ENCODE data around the gene DMRTA1. TPM values are rescaled to one million over a fixed set of nuclear protein-coding genes. Genes with fewer than 3 reads are reported as not detected.

Gene DMRTA1
- total and polyA plus RNA-seq, 4 donors, result 1.4 to 11.6 (median 4.5) TPM

DNA sequence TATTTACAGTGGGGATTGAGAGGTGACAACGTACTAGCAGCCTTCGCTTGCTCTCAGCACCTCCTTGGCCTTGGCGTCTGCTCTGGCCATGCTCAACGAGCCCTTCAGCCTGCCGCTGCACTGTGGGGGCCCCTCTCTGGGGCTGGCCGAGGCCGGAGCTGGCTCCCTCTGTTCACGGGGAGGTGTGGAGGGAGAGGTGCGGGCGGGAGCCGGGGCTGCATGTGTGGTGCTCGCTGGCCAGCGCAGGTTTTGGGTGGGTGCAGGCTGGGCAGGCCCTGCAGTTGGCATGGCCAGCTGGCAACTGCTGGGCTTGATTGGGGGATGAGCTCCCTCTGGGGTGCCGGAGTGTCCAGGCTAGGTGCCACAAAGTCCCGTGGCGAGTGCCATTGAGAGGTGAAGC lies 5.8 kb upstream of the DMRTA1 start:
- Histone ChIP-seq H3K27me3 (ENCODE audit: control insufficient read depth in 4 of 4, insufficient read depth in 4 of 4, low read length in 3 of 4) (no peaks in the 10 kb centered on the region), H3K4me3 (ENCODE audit: low read depth in 1 of 3, low read length in 3 of 3) (no peak overlapping the region), H3K4me1 (ENCODE audit: control insufficient read depth in 4 of 4, insufficient read depth in 4 of 4, low read length in 3 of 4) (peaks cover 0 to 14% (median 4%) of the 10 kb centered on the region in 4 donors), H3K9me3 (ENCODE audit: control insufficient read depth in 4 of 4, low read length in 3 of 4) (no peaks in the 10 kb centered on the region), H3K9ac (ENCODE audit: low read depth in 1 of 2, low read length in 2 of 2) (no peak overlapping the region), H3K36me3 (ENCODE audit: control insufficient read depth in 4 of 4, insufficient read depth in 3 of 4, low read depth in 1 of 4, low read length in 3 of 4) (no peaks in the 10 kb centered on the region), H3K27ac (ENCODE audit: low read depth in 1 of 2, low read length in 2 of 2) (no peak overlapping the region)
- TF ChIP-seq, protein P1, sequence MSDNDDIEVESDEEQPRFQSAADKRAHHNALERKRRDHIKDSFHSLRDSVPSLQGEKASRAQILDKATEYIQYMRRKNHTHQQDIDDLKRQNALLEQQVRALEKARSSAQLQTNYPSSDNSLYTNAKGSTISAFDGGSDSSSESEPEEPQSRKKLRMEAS (IDR thresholded peaks at IDR 0.05), result no peak
- no peak for TF ChIP-seq HNF4G (IDR thresholded peaks at IDR 0.05)
- TF ChIP-seq, protein P2, sequence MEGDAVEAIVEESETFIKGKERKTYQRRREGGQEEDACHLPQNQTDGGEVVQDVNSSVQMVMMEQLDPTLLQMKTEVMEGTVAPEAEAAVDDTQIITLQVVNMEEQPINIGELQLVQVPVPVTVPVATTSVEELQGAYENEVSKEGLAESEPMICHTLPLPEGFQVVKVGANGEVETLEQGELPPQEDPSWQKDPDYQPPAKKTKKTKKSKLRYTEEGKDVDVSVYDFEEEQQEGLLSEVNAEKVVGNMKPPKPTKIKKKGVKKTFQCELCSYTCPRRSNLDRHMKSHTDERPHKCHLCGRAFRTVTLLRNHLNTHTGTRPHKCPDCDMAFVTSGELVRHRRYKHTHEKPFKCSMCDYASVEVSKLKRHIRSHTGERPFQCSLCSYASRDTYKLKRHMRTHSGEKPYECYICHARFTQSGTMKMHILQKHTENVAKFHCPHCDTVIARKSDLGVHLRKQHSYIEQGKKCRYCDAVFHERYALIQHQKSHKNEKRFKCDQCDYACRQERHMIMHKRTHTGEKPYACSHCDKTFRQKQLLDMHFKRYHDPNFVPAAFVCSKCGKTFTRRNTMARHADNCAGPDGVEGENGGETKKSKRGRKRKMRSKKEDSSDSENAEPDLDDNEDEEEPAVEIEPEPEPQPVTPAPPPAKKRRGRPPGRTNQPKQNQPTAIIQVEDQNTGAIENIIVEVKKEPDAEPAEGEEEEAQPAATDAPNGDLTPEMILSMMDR (IDR thresholded peaks at IDR 0.05; ENCODE audit: low read depth, low read length, missing input control), result no peak
- 97% methylated on average over 16 of the region's 16 CpGs for WGBS
- DNase-seq (ENCODE audit: low spot score), result no peak

DNA sequence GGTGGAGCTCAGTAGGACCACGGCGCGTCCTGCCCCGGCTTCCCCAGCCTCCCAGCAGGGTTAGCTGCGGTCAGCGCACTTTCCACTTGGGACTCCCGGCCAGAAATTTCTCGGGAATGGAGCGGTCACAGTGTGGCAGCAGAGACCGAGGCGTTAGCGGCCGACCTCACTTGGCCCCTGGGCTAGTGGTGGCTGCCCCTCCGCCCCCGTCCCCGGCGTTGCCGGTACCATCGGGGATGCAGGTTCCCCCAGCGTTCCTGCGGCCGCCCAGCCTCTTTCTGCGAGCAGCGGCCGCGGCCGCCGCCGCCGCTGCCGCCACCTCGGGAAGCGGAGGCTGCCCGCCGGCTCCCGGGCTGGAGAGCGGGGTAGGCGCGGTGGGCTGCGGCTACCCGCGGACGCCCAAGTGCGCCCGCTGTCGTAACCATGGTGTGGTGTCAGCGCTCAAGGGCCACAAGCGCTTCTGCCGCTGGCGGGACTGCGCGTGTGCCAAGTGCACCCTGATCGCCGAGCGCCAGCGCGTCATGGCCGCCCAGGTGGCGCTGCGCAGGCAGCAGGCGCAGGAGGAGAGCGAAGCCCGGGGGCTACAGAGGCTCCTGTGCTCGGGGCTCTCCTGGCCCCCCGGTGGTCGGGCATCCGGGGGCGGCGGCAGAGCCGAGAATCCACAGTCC lies 460 bp downstream of the DMRTA1 start:
- DNase-seq (ENCODE audit: low spot score), result peak; percentile 55
- Histone ChIP-seq H3K4me1 (ENCODE audit: control insufficient read depth in 4 of 4, insufficient read depth in 4 of 4, low read length in 3 of 4) (peaks cover 0 to 30% (median 17%) of the 10 kb centered on the region in 4 donors), H3K9me3 (ENCODE audit: control insufficient read depth in 4 of 4, low read length in 3 of 4) (no peaks in the 10 kb centered on the region), H3K27ac (ENCODE audit: low read depth in 1 of 2, low read length in 2 of 2) (peak overlapping the region; percentile 97 to 98), H3K4me3 (ENCODE audit: low read depth in 1 of 3, low read length in 3 of 3) (peak overlapping the region; percentile 56 to 99 (median 68)), H3K36me3 (ENCODE audit: control insufficient read depth in 4 of 4, insufficient read depth in 3 of 4, low read depth in 1 of 4, low read length in 3 of 4) (peaks cover 0 to 4% (median 0%) of the 10 kb centered on the region in 4 donors), H3K27me3 (ENCODE audit: control insufficient read depth in 4 of 4, insufficient read depth in 4 of 4, low read length in 3 of 4) (no peaks in the 10 kb centered on the region), H3K9ac (ENCODE audit: low read depth in 1 of 2, low read length in 2 of 2) (peak overlapping the region; percentile 90 to 99)
- under 1% methylated on average over 70 of the region's 70 CpGs for WGBS
- TF ChIP-seq FOXA2 (IDR thresholded peaks at IDR 0.05) (no peak), NR2F2 (IDR thresholded peaks at IDR 0.05) (no peak), HNF4A (conservative IDR thresholded peaks at IDR 0.05) (peak; percentile 2 to 51), EGR1 (IDR thresholded peaks at IDR 0.05; ENCODE audit: low read depth in 2 of 2) (no peak), FOXA1 (IDR thresholded peaks at IDR 0.05) (no peak), RXRA (IDR thresholded peaks at IDR 0.05) (peak in 1 of 2 donors; percentile 31), JUND (IDR thresholded peaks at IDR 0.05) (no peak), GABPA (IDR thresholded peaks at IDR 0.05 in 1 of 2, conservative IDR thresholded peaks at IDR 0.05 in 1 of 2) (no peak), YY1 (IDR thresholded peaks at IDR 0.05) (peak; percentile 92), SP1 (IDR thresholded peaks at IDR 0.05) (no peak), TAF1 (conservative IDR thresholded peaks at IDR 0.05) (peak; percentile 17), HNF4G (IDR thresholded peaks at IDR 0.05) (no peak), RAD21 (IDR thresholded peaks at IDR 0.05) (no peak)
- TF ChIP-seq, protein P1 (IDR thresholded peaks at IDR 0.05), result no peak
- TF ChIP-seq, protein P2 (IDR thresholded peaks at IDR 0.05; ENCODE audit: low read depth, low read length, missing input control), result no peak
- TF ChIP-seq, protein P3, sequence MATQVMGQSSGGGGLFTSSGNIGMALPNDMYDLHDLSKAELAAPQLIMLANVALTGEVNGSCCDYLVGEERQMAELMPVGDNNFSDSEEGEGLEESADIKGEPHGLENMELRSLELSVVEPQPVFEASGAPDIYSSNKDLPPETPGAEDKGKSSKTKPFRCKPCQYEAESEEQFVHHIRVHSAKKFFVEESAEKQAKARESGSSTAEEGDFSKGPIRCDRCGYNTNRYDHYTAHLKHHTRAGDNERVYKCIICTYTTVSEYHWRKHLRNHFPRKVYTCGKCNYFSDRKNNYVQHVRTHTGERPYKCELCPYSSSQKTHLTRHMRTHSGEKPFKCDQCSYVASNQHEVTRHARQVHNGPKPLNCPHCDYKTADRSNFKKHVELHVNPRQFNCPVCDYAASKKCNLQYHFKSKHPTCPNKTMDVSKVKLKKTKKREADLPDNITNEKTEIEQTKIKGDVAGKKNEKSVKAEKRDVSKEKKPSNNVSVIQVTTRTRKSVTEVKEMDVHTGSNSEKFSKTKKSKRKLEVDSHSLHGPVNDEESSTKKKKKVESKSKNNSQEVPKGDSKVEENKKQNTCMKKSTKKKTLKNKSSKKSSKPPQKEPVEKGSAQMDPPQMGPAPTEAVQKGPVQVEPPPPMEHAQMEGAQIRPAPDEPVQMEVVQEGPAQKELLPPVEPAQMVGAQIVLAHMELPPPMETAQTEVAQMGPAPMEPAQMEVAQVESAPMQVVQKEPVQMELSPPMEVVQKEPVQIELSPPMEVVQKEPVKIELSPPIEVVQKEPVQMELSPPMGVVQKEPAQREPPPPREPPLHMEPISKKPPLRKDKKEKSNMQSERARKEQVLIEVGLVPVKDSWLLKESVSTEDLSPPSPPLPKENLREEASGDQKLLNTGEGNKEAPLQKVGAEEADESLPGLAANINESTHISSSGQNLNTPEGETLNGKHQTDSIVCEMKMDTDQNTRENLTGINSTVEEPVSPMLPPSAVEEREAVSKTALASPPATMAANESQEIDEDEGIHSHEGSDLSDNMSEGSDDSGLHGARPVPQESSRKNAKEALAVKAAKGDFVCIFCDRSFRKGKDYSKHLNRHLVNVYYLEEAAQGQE (IDR thresholded peaks at IDR 0.05), result no peak
- TF ChIP-seq, protein P4, sequence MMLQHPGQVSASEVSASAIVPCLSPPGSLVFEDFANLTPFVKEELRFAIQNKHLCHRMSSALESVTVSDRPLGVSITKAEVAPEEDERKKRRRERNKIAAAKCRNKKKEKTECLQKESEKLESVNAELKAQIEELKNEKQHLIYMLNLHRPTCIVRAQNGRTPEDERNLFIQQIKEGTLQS (IDR thresholded peaks at IDR 0.05), result peak; percentile 17
- TF ChIP-seq, protein P5, sequence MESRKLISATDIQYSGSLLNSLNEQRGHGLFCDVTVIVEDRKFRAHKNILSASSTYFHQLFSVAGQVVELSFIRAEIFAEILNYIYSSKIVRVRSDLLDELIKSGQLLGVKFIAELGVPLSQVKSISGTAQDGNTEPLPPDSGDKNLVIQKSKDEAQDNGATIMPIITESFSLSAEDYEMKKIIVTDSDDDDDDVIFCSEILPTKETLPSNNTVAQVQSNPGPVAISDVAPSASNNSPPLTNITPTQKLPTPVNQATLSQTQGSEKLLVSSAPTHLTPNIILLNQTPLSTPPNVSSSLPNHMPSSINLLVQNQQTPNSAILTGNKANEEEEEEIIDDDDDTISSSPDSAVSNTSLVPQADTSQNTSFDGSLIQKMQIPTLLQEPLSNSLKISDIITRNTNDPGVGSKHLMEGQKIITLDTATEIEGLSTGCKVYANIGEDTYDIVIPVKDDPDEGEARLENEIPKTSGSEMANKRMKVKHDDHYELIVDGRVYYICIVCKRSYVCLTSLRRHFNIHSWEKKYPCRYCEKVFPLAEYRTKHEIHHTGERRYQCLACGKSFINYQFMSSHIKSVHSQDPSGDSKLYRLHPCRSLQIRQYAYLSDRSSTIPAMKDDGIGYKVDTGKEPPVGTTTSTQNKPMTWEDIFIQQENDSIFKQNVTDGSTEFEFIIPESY (IDR thresholded peaks at IDR 0.05), result no peak
